NCI-H460 (cell line): ENCODE data around the gene NCOA5. TPM values are rescaled to one million over a fixed set of nuclear protein-coding genes. Genes with fewer than 3 reads are reported as not detected.

Source experiments
- DNase-seq: peaks from one replicate; pipeline ENCODE4 v3.0.0-alpha.2; 2016; ENCODE audit warnings: low read depth; ENCODE audit errors: extremely low read depth
- total RNA-seq: library from RNA; depleted of rRNA; stranded (reverse); fragments of >200 nt; shearing (Covaris generic); gene quantifications from 2 replicates; pipeline ENCODE4 v1.2.3, GENCODE V29; 2014

Gene NCOA5
- total RNA-seq, 1 experiment from 2014 or later, result 19.1 TPM

DNA sequence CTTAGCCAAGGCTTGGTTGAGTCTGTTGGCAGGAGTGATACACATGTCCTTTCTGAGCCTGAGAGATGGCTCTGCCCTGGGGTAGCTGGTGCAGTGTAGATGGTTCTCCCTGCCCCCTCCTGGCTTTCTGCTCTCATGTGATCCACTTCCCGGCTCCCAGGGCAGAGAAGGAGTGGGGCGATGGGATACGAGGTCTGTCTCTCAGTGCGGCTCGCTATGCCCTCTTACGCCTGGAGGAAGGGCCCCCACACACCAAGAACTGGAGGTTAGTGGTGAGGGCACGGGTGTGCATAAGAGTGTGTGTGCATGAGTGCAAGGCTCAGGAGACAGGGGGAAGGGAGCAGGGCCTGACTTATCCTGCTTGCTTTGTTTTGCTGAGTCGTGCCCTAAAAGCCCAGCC is 41.9 kb downstream of the NCOA5 start:
- DNase-seq, result no peak

DNA sequence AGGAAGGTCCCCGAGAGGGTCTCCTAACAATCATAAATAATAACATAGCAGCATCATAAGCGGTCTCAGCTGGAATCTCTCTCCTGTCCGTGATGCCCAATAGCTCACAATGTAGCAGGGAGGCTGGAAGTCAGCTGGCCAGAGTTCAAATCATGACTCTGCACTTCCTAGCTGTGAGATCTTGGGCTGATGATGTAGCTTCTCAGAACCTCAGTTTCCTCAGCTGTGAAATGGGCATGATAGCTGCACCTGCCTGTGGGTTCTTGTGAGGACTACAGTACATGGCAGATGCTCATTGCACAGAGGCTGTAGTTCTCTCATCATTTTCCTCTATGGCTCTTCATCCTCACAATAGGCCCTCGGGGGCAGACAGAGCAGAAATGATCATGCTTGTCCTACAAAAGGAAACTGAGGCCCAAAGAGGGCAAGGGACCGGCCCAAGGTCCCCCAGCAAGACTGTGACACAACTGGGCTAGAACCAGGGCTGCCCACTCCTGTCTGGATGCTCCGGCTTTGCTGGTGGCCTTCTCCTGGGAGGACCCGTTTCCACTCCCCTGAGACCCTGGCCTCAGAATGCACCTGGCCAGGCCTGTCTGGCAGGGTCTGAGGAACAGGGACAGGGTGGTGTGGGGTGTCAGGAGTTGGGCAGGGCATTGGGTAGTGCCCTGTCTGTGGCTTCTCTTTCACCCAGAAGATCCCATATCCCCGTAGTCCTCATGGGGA is 43.0 kb downstream of the NCOA5 start:
- no peak for DNase-seq

DNA sequence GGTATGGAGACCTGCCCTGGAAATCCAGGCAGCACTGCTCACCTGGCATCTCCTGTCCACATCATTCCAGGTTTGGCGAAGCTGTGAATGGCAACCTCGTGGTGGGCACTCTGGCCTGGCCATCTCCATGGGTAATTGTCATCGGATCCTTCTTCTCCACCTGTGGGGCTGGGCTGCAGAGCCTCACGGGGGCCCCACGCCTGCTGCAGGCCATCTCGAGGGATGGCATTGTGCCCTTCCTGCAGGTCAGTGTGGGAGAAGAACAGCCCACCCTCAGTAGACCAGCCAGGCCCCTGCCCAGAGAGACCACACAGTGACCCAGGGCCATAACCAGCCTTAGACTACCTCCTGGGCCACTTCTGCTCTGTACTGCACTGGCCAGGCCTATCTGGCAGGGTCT is 44.9 kb downstream of the NCOA5 start:
- no peak for DNase-seq

DNA sequence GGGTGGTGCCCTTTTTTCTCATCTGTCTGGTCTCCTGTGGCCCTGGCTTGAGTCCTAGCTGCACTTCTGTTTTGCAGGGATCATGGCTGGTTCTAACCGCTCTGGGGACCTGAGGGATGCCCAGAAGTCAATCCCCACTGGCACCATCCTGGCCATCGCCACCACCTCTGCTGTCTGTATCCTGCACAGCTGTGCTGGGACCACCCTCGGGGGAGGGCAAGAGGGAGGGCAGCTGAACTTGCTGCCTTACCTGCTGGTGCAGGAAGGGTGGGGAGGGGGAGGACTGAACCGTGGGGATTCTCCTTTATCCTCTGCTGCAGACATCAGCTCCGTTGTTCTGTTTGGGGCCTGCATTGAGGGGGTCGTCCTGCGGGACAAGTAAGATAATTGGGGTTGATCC is 46.2 kb downstream of the NCOA5 start:
- no peak for DNase-seq

DNA sequence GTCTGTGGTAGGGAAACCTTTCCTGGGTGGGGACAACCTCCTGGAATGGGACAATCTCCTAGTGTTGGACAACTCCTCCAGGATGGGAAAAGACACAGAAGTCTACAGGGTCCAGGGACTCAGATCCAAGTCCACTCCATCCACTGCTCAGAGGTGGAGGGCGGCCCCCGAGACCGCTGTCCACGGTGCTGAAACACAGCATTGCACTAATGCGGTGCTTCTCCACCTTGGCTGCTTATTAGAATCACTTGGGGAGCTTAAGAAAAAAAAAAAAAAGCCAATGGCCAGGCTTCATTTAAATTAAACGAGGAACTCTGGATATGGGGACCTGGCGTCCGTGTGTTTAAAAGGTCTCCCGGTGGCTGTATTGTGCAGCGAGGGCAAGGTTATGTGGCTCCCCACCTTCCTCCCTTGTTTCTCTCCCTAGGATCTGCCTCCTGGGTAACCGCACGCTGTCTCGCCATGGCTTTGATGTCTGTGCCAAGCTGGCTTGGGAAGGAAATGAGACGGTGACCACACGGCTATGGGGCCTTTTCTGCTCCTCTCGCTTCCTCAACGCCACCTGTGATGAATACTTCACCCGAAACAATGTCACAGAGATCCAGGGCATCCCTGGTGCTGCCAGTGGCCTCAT is 48.7 kb downstream of the NCOA5 start:
- peak; percentile 36 for DNase-seq

DNA sequence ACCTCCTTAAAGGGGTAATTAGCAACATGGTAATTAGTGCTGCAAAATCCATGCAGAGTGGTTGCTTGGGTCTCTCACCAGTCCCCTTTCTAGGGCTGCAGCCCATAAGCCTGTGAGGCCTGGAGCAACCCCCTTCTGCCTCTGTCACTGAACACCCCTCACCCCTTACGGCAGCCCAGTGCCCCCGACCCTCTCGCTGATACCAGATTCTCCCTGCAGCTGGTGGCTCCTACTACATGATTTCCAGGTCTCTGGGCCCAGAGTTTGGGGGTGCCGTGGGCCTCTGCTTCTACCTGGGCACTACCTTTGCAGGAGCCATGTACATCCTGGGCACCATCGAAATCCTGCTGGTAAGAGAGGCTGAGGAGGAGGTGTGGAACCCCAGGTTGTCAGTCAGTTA is 52.7 kb downstream of the NCOA5 start:
- DNase-seq, result no peak

DNA sequence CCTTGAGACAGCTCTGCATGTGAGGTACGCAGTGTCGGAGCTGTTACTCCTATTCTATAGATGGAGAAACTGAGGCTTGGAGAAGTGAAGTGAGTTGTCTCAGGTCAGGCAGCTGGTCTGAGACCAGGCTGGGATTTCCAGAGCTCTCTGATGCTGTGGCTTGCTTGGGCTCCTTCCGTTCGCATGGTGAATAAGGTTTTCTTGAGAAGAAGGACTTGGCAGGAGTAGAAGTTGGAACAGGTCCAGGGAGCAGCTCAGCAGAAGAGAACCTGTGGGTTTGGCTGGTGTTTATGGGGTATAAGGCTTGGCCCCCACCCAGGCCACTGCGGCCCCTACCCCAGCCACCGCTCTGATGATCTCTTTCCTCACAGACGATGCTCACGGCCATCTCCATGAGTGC is 53.4 kb downstream of the NCOA5 start:
- no peak for DNase-seq

DNA sequence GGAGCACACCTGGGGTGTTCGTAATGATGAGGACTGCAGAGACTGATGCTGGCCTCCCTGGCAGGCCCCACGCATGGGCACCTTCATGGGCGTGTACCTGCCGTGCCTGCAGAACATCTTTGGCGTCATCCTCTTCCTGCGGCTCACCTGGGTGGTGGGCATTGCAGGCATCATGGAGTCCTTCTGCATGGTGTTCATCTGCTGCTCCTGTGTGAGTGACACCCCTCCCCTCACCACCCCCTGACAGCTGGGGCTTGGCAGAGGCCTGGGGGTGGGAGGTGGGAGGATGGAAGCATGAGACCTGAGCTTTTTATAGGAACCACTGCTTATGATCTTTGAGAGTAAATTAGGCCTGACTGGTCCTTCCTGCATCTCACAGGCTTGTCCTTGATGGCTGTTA is 54.0 kb downstream of the NCOA5 start:
- no peak for DNase-seq

DNA sequence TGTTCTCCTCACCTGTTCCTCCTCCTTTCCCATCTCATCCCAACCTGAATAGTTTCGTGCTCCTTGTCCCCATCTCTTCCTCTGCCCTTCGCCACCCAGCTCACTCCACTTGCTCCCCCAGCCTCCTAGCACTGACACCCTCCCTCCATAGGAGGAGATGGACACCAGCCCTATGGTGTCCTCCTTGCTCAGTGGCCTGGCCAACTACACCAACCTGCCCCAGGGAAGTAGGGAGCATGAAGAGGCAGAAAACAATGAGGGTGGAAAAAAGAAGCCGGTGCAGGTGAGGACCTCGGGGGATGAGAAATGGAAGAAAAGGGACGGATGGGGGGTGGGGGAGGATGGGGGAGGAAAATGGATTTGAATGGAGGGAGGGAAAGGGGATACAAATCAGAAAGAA is 54.5 kb downstream of the NCOA5 start:
- DNase-seq, result no peak

DNA sequence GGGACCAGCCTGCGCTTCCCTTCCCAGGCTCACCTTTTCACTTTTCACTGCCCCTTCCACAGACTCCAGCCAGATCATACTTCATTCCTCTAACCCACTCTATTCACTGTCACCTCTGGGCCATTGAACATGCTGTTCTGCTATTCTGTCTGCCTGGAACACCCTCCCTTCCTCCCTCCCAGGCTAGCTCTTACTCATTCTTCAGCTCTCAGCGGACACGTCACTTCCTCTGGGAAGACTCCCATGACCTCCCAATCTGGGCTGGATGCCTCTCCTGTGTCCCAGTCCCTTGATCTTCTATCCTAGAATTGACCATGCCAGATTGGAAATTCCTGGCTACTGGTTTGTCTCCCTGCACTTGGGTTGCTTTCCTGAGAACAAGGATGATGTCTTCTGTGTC is 55.7 kb downstream of the NCOA5 start:
- DNase-seq, result no peak

DNA sequence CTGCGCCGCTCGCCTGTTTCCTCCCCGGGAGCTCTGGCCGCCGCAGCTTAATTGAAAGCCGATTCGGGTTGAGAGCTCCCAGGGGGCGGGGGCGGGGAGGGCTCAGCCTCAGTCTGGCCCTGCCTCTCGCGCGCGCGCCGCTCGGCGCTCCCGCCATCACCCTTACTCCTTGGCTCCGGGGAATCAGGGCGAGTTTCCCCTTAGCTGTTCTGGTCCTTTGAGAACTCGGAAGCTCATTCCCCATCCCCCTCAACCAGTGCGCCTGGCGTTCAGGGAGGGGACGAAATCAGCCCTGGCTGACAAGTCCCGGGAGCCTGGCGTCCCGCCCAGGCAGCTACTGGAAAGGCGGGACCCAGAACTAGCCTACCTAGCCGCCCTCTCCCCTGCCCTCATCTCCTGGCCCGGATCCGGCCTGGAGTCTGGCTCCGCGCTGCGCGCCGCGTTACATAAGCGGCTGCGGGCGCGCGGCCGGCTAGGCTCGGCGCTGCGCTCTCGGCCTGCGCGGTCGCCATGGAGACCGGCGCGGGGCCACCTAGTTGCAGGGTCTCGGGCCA is 58.0 kb downstream of the NCOA5 start:
- DNase-seq, result no peak

DNA sequence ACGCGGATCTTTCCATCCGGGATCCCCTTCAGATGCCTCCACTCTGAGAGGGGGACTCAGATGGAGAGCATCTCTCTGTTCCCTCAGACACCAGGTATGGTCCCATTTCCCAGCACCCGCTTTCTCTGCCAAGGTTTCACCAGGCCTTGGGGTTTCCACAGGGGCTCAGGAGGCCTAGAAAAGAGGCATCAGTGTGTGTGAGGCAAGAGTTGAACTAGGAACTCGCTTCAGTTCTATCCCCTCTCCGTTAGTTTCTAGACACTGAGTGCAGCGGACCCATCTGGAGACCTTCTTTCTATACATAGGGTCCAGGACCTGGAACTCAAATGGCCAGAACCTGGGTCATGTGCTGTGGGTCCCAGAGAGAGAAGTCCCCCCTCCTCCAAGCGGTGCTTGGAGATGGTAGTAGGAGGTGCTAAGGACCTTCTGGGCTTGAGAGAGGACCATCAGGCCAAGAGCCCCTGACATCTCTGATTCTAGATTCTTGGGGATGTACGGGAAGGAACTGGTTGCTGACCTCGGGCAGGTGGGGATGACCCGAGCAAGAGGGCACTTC is 58.7 kb downstream of the NCOA5 start:
- no peak for DNase-seq

DNA sequence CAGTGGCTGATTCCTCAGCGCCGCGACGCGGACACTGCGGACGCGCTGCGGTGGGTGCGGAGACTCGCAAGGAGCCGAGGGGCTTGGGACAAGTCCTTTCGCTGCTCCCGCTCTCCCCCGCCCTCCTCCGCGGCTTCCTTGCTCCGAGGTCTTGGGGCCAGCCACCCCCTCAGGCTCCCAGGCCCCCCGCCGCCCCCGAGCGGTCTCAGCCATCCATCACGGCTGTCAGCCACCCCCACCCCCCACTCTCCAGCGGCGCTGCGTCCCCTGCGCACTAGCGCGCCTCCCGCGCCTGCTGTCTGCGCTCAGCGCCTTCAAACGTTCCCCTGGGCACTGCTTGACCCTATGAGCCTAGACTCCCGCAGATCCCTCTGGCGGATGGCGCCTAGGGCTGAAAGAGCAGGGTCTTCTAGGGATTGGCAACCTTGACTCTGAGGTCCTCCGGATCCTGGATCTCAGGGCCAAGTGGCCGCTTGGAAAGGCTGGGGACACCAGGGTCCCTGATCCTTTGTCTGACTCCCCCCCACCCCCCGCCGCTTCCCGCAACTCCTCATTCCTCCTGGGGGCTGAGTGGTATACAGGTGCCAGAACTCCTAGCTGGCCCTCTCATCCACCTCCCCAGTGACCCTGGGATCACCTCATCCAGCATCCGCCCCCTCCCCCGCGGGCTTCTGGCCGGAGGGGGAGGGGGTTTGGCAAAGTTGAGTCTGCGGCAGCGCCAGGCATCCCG is 59.3 kb downstream of the NCOA5 start:
- no peak for DNase-seq

DNA sequence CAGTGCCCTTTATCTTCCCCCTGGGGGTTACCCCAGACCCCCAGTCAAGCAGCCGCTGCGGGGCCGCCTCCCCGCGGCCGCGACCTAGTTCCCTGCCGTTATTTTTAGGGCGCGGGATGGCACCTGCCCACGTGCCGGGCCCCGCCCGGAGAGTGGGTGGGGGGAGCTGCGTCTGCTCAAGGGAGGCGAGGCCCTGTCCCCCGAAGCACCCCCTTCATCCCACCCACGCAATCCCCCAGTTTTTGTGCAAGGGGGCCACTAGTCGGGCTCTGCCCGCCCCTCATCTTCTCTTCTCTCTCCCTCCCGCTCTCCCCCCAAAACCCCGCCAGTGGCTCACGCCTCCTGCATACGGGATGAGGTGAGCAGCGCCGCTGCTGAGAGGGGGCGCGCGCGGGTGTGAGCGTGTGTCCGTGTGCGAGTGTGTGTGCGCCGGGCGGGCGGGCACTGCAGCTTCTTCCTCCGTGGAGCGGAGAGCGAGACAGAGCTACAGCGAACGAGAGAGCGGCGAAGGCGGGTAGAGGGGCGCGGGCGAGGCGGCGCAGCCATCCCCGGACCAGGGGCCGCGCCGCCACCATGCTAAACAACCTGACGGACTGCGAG is 60.9 kb downstream of the NCOA5 start, which contains the start of gene SLC12A5:
Gene SLC12A5, plus strand, starts transcription at position 444 of the 600 bp plus-strand sequence. Its CDS starts 130 bp downstream, at position 574.
- no peak for DNase-seq

DNA sequence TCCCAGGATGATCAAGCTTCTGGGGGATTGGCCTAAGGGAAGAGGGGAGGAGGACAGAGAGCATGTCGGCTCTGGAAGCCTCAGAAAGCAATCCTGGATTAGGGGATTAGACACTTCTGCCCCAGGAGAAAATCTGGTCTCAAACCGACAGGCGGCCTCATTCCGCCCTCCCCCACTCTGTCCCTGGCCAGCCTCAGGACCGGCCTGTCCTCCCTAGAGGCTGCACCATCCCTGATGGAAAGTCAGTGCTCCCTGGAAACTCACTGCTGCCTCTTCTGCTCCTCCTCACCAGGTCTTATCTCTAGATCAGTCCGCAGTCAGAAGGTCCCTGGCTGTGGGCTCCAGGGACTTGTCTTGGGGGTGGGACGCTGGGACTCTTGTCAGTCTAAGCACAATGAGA is 61.7 kb downstream of the NCOA5 start:
- no peak for DNase-seq

DNA sequence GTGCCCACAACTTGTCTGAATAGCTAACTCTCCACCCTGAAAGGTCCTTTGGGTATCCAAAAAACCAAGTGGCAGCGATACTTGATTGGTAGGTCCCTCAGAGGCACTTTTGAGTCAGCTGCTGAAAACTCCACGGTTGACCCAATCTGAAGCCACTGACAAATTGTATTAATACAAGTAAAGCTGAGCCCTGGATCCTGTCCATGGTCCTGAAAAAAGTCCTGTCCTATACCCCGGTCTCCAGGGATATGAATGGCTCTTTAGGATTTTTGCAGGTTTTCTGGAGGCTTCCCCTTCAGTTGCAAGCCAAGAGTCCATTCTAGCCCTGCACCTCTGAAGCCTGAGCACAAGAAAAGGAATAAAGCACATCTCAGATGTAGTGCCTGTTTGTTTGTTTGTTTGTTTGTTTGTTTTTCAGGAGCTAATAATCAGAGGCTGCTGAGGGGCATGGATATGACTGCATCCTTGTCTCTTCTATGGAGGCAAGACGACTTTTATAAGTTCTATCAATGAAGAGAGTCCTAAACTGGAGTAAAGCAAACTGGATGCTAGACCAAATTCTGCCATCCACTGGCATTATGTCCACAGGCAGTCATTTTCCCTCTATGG is 62.4 kb downstream of the NCOA5 start:
- peak; percentile 53 for DNase-seq

DNA sequence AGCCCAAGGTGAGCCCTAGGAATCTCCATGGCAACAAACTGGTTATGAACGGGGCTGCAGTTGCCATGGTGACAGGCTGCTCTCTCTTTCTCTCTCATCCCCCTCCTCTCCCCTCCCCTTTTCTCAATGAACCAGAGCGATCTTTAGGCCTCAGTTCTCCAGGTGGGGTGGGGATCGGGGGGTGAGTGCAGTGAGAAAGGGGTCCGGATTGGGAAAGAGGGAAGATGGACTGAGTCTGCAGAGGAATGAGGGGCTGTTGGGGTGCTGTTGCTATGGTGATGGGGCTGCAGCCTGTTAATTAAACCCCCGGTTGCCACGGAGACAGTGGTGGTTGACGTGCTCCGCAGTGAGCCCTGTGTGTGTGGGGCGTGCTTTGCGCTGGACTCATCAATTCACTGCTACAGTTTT is 64.4 kb downstream of the NCOA5 start:
- DNase-seq, result no peak

DNA sequence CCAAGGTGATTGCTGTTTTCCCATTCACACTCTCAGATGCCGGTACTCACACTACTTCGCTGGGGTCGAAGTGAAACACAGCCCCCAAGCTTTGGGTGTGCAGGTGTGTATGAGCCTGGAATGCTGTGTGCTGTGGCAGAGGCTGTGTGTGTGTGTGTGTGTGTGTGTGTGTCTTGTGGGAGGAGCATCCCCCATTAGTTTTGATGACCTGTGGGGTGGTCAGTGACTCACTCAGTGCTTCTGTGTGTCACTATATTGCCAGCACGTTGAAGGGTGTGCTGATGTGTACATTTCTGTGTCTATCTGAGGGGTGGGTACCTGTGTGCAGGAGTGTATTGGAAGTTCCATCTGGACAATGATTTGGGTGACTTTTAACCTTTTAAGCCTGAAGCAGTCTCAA is 65.8 kb downstream of the NCOA5 start:
- DNase-seq, result no peak

DNA sequence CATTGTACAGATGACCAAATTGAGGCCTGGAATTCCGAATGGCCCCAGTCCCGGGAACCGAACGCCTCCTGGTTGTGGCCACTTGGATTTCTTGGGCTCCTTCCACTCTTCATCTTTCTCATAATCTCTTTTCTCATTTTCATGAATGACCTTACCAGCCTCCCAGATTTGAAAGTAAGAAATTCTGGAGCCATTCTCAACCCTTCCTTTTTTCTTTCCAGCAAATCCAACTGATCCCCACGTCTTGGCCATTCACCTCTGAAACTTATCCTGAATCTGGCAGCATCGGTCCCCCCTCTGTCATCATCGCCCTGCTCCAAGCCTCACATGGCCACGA is 66.6 kb downstream of the NCOA5 start:
- DNase-seq, result no peak

DNA sequence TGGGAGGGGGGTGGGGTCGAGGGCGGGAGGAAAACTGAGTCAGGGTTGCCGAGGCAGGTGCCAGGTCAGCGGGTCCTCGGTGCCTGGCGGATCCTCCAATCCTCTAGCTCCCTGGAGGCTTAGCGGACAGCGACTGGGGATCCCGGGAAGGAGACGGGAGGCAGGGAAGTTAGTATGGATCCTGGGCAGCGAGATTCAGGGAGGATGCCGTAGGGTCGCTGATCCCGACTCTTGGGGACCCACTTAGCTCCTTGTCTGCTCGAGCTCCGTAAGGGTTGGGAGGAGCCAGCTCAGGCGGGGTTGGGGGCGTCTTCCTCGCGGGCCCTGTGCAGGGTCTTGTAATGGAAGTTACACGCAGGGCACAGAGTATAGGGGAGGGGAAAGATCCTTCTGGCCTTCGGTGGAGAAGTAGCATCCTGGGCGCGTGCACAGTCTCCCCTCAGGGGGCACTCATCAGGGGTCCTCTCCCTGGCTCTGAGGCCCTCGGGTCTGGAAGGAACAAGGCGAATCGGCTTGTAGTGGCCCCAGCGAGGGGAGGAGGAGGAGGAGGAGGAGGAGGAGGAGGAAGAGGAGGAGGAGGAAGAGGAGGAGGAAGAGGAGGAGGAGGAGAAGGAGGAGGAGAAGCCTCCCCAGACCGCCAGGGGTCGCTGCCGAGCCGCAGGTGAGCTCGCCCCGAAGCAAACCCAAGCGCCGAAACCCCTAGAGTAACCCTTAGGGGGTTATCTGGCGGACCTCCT is 67.2 kb downstream of the NCOA5 start:
- DNase-seq, result no peak
